Suprapubic skin (tissue), 4 donors: ENCODE measurements around the gene NDUFS7.

Experiments
- EP300 ChIP-seq: sonication (generic); formaldehyde crosslinking; IDR thresholded peaks from one replicate; pipeline ENCODE4 v1.6.1; 2017; ENCODE audit warnings: antibody characterized with exemption
- POLR2A ChIP-seq, 2 donors: fragments of 450-650 bp; IDR thresholded peaks; one replicate each; pipeline ENCODE4 v1.6.1; 2017; ENCODE audit warnings: antibody characterized with exemption in 2 of 2, mild to moderate bottlenecking in 2 of 2, moderate library complexity in 2 of 2
- POLR2AphosphoS5 ChIP-seq, 3 donors: sonication (generic); formaldehyde crosslinking; IDR thresholded peaks; one replicate each; pipeline ENCODE4 v1.6.1; 2017; ENCODE audit warnings: antibody characterized with exemption in 3 of 3
- TF ChIP-seq, protein P1 (sequence below), 2 donors: fragments of 200-600 bp in 1 of 2; fragments of 450-650 bp in 1 of 2; sonication (generic) in 1 of 2; IDR thresholded peaks; one replicate each; pipeline ENCODE4 v1.5.1; 2016 to 2019; ENCODE audit warnings: antibody characterized with exemption in 2 of 2, mild to moderate bottlenecking in 1 of 2, moderate library complexity in 1 of 2

DNA sequence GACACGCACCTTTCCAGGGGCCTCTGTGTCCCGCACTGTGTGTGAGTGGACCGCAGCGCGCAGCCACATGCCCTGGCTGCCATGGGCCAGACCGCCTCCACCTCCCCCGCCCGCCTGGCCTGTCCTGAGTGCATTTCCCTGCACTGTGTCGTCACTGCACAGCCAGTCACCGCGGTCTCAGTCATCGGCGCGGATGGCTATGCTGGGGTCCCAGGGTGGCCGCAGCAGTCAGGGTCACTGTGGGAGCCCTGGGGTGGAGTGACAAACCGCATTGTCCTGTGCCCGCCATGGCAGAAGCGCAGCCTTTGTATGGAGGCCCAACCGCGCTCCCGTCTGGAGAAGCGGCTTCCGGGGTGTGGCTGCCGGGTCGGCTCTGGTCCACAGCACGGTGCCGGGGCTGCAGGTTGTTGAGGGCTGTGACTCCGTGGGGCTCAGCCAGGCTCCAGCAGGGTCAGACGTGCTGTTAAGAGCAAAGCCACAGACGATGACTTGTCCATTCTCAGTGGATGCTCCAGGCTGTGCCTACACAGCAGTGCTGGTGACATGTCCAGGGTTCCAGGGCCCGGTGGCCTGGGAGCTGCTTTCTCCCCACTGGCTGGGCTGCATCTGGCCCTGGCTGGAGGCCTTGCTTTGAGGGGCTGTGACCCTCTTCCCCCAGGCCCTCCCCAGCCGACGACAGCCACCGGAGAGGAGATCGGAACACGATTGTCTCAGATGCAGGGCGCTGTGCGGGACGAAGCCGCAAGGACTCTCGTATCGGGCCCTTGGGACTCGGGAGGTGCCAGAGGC, 6.3 kb upstream of the NDUFS7 start:
- TF ChIP-seq, protein P1, sequence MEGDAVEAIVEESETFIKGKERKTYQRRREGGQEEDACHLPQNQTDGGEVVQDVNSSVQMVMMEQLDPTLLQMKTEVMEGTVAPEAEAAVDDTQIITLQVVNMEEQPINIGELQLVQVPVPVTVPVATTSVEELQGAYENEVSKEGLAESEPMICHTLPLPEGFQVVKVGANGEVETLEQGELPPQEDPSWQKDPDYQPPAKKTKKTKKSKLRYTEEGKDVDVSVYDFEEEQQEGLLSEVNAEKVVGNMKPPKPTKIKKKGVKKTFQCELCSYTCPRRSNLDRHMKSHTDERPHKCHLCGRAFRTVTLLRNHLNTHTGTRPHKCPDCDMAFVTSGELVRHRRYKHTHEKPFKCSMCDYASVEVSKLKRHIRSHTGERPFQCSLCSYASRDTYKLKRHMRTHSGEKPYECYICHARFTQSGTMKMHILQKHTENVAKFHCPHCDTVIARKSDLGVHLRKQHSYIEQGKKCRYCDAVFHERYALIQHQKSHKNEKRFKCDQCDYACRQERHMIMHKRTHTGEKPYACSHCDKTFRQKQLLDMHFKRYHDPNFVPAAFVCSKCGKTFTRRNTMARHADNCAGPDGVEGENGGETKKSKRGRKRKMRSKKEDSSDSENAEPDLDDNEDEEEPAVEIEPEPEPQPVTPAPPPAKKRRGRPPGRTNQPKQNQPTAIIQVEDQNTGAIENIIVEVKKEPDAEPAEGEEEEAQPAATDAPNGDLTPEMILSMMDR (IDR thresholded peaks at IDR 0.05), result no peak
- TF ChIP-seq POLR2A (IDR thresholded peaks at IDR 0.05) (no peak), EP300 (no peak), POLR2AphosphoS5 (IDR thresholded peaks at IDR 0.05) (no peak)
